IMR-90 (cell line): ENCODE data around the gene ARHGAP10. TPM values are rescaled to one million over a fixed set of nuclear protein-coding genes. Genes with fewer than 3 reads are reported as not detected.
A peak's percentile ranks its signal among the peaks of the same experiment; 100 is the strongest.

Experiments
- ATAC-seq: fragments of 200-7000 bp; cut with Tn5 transposase; 2 replicates; pipeline ENCODE4 v1.9.1; 2020; ENCODE audit warnings: low read depth, mild to moderate bottlenecking, moderate library complexity
- BruUV-seq: library from RNA; stranded (reverse); fragments of 400-500 nt; replicated peaks from 2 replicates; lab custom pipeline; 2021; lab: Mats Ljungman, UMichigan
- CTCF ChIA-PET: fragments of 300-600 bp; formaldehyde crosslinking; extraction: SDS; loops from one replicate; lab custom pipeline; 2021; ENCODE audit warnings: antibody characterized with exemption; lab: Yijun Ruan, JAX
- POLR2A ChIA-PET: fragments of 300-600 bp; sonication (Branson Sonifier 250); formaldehyde crosslinking; loops from one replicate; lab custom pipeline; 2022; ENCODE audit warnings: antibody characterized with exemption; ENCODE audit not compliant: unreplicated experiment; lab: Charles Lee
- DNase-seq: peaks from one replicate; pipeline ENCODE4 v3.0.0; 2013
- H2AFZ ChIP-seq: replicated peaks from 2 replicates; pipeline ENCODE3; 2013; ENCODE audit warnings: low read length, mild to moderate bottlenecking; ENCODE audit not compliant: poor library complexity
- H2AK5ac ChIP-seq: 2 replicates; pipeline ENCODE4 v1.6.1; 2013; ENCODE audit warnings: low read depth, low read length, inconsistent platforms
- H2AK9ac ChIP-seq: replicated peaks from 2 replicates; pipeline ENCODE3; 2013; ENCODE audit warnings: mild to moderate bottlenecking, low read depth, low read length, moderate library complexity; ENCODE audit not compliant: poor library complexity
- H2BK120ac ChIP-seq: 2 replicates; pipeline ENCODE4 v1.6.1; 2013; ENCODE audit warnings: low read depth, low read length, inconsistent platforms
- H2BK15ac ChIP-seq: 3 replicates; pipeline ENCODE4 v1.6.1; 2013; ENCODE audit warnings: low read depth, low read length, inconsistent platforms
- H2BK20ac ChIP-seq: 2 replicates; pipeline ENCODE4 v1.6.1; 2013; ENCODE audit warnings: low read depth, mild to moderate bottlenecking, inconsistent platforms, low read length, moderate library complexity
- H2BK5ac ChIP-seq: 2 replicates; pipeline ENCODE4 v1.6.1; 2013; ENCODE audit warnings: mild to moderate bottlenecking, low read depth, low read length, inconsistent platforms; ENCODE audit not compliant: poor library complexity, severe bottlenecking
- H3K14ac ChIP-seq: replicated peaks from 2 replicates; pipeline ENCODE4 v1.6.1; 2013; ENCODE audit warnings: low read depth, low read length, inconsistent platforms
- H3K18ac ChIP-seq: 2 replicates; pipeline ENCODE4 v1.6.1; 2013; ENCODE audit warnings: low read depth, low read length, control low read depth
- H3K23ac ChIP-seq: 2 replicates; pipeline ENCODE4 v1.6.1; 2013; ENCODE audit warnings: low read depth, low read length, inconsistent platforms
- H3K27ac ChIP-seq: 2 replicates; pipeline ENCODE4 v1.5.1; 2013; ENCODE audit warnings: mild to moderate bottlenecking, control low read depth, low read length; ENCODE audit not compliant: insufficient read depth
- H3K27me3 ChIP-seq: 2 replicates; pipeline ENCODE4 v1.6.1; 2013; ENCODE audit warnings: low read length; ENCODE audit not compliant: control insufficient read depth, insufficient read depth
- H3K36me3 ChIP-seq: 2 replicates; pipeline ENCODE4 v1.6.1; 2013; ENCODE audit warnings: low read length, mixed read lengths; ENCODE audit not compliant: control insufficient read depth, insufficient read depth
- H3K4ac ChIP-seq: 2 replicates; pipeline ENCODE4 v1.6.1; 2013; ENCODE audit warnings: low read depth, low read length, inconsistent platforms
- H3K4me1 ChIP-seq: 2 replicates; pipeline ENCODE4 v1.6.1; 2013; ENCODE audit warnings: low read length, mixed read lengths; ENCODE audit not compliant: control insufficient read depth, insufficient read depth
- H3K4me2 ChIP-seq: 2 replicates; pipeline ENCODE4 v1.6.1; 2013; ENCODE audit warnings: low read depth, mild to moderate bottlenecking, control low read depth, low read length, moderate library complexity
- H3K4me3 ChIP-seq: 2 replicates; pipeline ENCODE4 v1.5.1; 2013; ENCODE audit warnings: low read depth, mild to moderate bottlenecking, control low read depth, low read length, moderate library complexity; ENCODE audit not compliant: insufficient read depth
- H3K56ac ChIP-seq: 2 replicates; pipeline ENCODE4 v1.6.1; 2013; ENCODE audit warnings: low read length, inconsistent platforms; ENCODE audit not compliant: insufficient read depth; ENCODE audit errors: extremely low read depth
- H3K79me1 ChIP-seq, 2 experiments: 2 replicates each; pipeline ENCODE4 v1.6.1; 2013; ENCODE audit warnings: low read length in 2 of 2, inconsistent platforms in 1 of 2, low read depth in 1 of 2
- H3K9ac ChIP-seq: 2 replicates; pipeline ENCODE4 v1.6.1; 2013; ENCODE audit warnings: low read depth, low read length, control low read depth
- H3K9me1 ChIP-seq: 2 replicates; pipeline ENCODE4 v1.6.1; 2013; ENCODE audit warnings: low read length, inconsistent platforms; ENCODE audit not compliant: insufficient read depth
- H3K9me3 ChIP-seq: 2 replicates; pipeline ENCODE4 v1.6.1; 2013; ENCODE audit warnings: low read length; ENCODE audit not compliant: control insufficient read depth, insufficient read depth
- H4K20me1 ChIP-seq: 2 replicates; pipeline ENCODE4 v1.6.1; 2013; ENCODE audit warnings: low read length, inconsistent platforms; ENCODE audit not compliant: insufficient read depth
- H4K5ac ChIP-seq: 2 replicates; pipeline ENCODE4 v1.6.1; 2013; ENCODE audit warnings: mild to moderate bottlenecking, low read depth, low read length, control low read depth
- H4K8ac ChIP-seq, 2 experiments: 2 replicates each; pipeline ENCODE4 v1.6.1; 2013; ENCODE audit warnings: low read depth in 2 of 2, low read length in 2 of 2, control low read depth in 1 of 2, inconsistent platforms in 1 of 2
- H4K91ac ChIP-seq: 2 replicates; pipeline ENCODE4 v1.6.1; 2013; ENCODE audit warnings: low read depth, low read length, inconsistent platforms; ENCODE audit not compliant: insufficient read depth
- CEBPB ChIP-seq: IDR thresholded peaks from 2 replicates; pipeline ENCODE4 v1.6.1; 2012; ENCODE audit warnings: low read depth, low read length, improper control_type of control experiment
- CHD1 ChIP-seq: IDR thresholded peaks from 2 replicates; pipeline ENCODE4 v1.6.1; 2012; ENCODE audit warnings: low read depth, low read length, improper control_type of control experiment
- FOS ChIP-seq: fragments of 150-350 bp; IDR thresholded peaks from 2 replicates; pipeline ENCODE4 v1.6.1; 2016; ENCODE audit warnings: low read depth, low read length
- MAFK ChIP-seq: IDR thresholded peaks from 2 replicates; pipeline ENCODE4 v1.6.1; 2012; ENCODE audit warnings: low read depth, low read length, improper control_type of control experiment
- MAZ ChIP-seq: IDR thresholded peaks from 2 replicates; pipeline ENCODE4 v1.6.1; 2012; ENCODE audit warnings: low read depth, mild to moderate bottlenecking, low read length, improper control_type of control experiment, moderate library complexity, borderline replicate concordance
- MXI1 ChIP-seq: IDR thresholded peaks from 2 replicates; pipeline ENCODE4 v1.6.1; 2012; ENCODE audit warnings: low read depth, mild to moderate bottlenecking, low read length, moderate library complexity, borderline replicate concordance
- NFE2L2 ChIP-seq: fragments of 150-350 bp; IDR thresholded peaks from 2 replicates; pipeline ENCODE4 v1.6.1; 2016; ENCODE audit warnings: low read depth, mild to moderate bottlenecking, low read length
- POLR2A ChIP-seq: IDR thresholded peaks from 2 replicates; pipeline ENCODE4 v1.6.1; 2012; ENCODE audit warnings: mild to moderate bottlenecking, low read depth, low read length
- RAD21 ChIP-seq: IDR thresholded peaks from 2 replicates; pipeline ENCODE4 v1.6.1; 2012; ENCODE audit warnings: low read length, improper control_type of control experiment
- RCOR1 ChIP-seq: IDR thresholded peaks from 2 replicates; pipeline ENCODE4 v1.6.1; 2012; ENCODE audit warnings: mild to moderate bottlenecking, low read length, improper control_type of control experiment; ENCODE audit not compliant: insufficient replicate concordance
- SMC3 ChIP-seq: fragments of 150-350 bp; IDR thresholded peaks from 2 replicates; pipeline ENCODE4 v1.6.1; 2016; ENCODE audit warnings: low read depth, mild to moderate bottlenecking, antibody characterized with exemption, low read length, moderate library complexity
- WGBS, 2 experiments: methylation state at CpG; one replicate each; pipeline versions ENCODE4 v1.1.5 to v1.1.7; 2013; ENCODE audit warnings: missing lambda C conversion rate in 2 of 2; ENCODE audit not compliant: insufficient read length in 1 of 2; ENCODE audit errors: extremely low coverage in 2 of 2; 5-methylcytosine and 5-hydroxymethylcytosine counted together
- dilution Hi-C: fragments of 300-500 bp; cut with HindIII; formaldehyde crosslinking; loops from one replicate; pipeline ENCODE4 v1.14.3; 2018; ENCODE audit warnings: low sequenced_read_pairs; ENCODE audit not compliant: unreplicated experiment
- in situ Hi-C: fragments of 300-500 bp; cut with MboI; formaldehyde crosslinking; loops from 3 replicates; pipeline ENCODE4 v1.14.3; 2019; ENCODE audit warnings: low sequenced_read_pairs, inconsistent platforms, mixed read lengths
- intact Hi-C: fragments of 100-400 bp; cut with micrococcal nuclease; formaldehyde crosslinking; loops from 2 replicates; pipeline ENCODE4 v1.10.0; 2022
- polyA plus RNA-seq, 3 experiments: library from polyadenylated mRNA; depleted of rRNA; stranded (reverse); fragments of >200 nt; gene quantifications; 2 replicates each; pipeline ENCODE4 v1.2.3, GENCODE V29; 2012; ENCODE audit warnings: low replicate concordance in 1 of 3
- total RNA-seq: library from RNA; depleted of rRNA; stranded (reverse); fragments of >200 nt; gene quantifications from 2 replicates; pipeline ENCODE4 v1.2.3, GENCODE V29; 2012
- TF ChIP-seq, protein P1 (sequence below): fragments of 150-350 bp; IDR thresholded peaks from 2 replicates; pipeline ENCODE4 v1.6.1; 2017; ENCODE audit warnings: mild to moderate bottlenecking, antibody characterized with exemption, low read length, low read depth
- TF ChIP-seq, protein P2 (sequence below): conservative IDR thresholded peaks from 2 replicates; pipeline ENCODE4 v1.5.1; 2012; ENCODE audit warnings: mild to moderate bottlenecking, low read depth, low read length, improper control_type of control experiment
- TF ChIP-seq, protein P3 (sequence below): fragments of 150-350 bp; IDR thresholded peaks from 2 replicates; pipeline ENCODE4 v1.6.1; 2016; ENCODE audit warnings: low read depth, mild to moderate bottlenecking, low read length, moderate library complexity, borderline replicate concordance

ARHGAP10 gene
- total and polyA plus RNA-seq, 2 of the 4 experiments (the other 2 are of a cell fraction): 27.1 to 29.4 TPM

DNA sequence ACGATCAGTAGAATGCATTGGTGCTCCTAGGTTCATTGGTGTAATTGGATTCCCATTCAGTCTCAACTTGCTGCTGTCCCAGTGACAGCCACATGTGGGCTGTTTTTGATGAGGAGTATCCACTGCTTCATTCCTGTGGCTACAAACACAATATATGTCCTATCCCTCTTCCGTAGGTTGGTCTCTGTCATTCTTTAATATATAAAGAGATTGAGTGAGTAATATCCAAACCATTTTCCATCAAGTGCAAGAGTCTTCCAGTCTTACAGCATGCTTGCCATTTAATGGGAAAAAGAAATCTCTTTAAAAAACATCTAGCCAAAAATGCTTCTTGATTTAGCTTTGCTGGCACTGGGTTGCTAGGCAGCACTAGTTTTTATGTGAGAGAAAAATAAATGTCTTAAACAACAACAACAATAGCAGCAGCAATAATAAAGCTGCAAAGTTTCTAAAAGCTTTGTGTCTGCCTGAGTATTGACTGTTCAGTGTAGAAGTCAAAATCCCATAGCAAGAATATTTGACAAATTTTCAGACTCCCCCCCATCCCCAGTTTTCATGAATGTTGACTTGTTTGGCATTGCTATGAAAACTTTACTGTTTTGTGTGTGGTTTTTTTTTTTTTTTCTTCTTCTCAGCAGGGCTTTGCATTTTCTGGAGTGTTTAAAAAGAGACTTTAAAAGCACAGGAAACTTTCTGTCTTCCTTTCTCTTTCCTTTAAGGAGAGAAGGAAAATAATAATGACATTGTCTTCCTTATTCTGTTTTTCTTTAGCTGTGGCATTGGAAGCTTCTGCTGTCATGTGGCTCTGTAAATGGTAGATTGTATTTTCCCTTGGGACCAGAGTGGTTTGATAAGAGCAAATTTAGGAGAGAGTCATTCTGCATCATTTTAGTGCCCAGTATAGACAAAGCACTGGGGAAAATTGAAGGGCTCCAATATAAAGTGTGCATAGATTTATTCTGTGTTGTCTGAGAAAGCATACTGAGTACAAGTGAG, 244.3 kb downstream of the ARHGAP10 start:
- Histone ChIP-seq H3K9me1 (peaks cover 9% of the 10 kb centered on the region), H3K4ac (no peak overlapping the region), H3K79me1 (peaks cover 25 to 42% of the 10 kb centered on the region in 2 experiments), H3K18ac (no peak overlapping the region), H2AFZ (no peak overlapping the region), H3K9me3 (no peaks in the 10 kb centered on the region), H2BK5ac (no peak overlapping the region), H4K8ac (no peak overlapping the region), H2BK20ac (no peak overlapping the region), H3K9ac (no peak overlapping the region), H2BK15ac (no peak overlapping the region), H2AK5ac (no peak overlapping the region), H4K91ac (no peak overlapping the region), H4K5ac (no peak overlapping the region), H2BK120ac (no peak overlapping the region), H3K27ac (no peak overlapping the region), H3K36me3 (peaks cover 7% of the 10 kb centered on the region), H3K4me2 (no peak overlapping the region), H3K23ac (no peak overlapping the region), H4K20me1 (peaks cover 11% of the 10 kb centered on the region; the same call in 1 of the 2 replicates), H3K56ac (no peak overlapping the region), H3K27me3 (no peaks in the 10 kb centered on the region), H2AK9ac (no peak overlapping the region), H3K4me3 (no peak overlapping the region), H3K4me1 (peaks cover 4% of the 10 kb centered on the region; the same call in 1 of the 2 replicates), H3K14ac (no peak overlapping the region; the same call in 1 of the 2 replicates)
- ChIA-PET CTCF (no interaction called here), POLR2A (no interaction called here)
- DNase-seq (peak; percentile 25), ATAC-seq (peak; percentile 53; the same call in 1 of the 2 replicates)
- dilution Hi-C loops (no loop called here), intact Hi-C loops (no loop called here), in situ Hi-C loops (no loop called here)
- no CpG with 5 or more reads among the region's 2 CpGs for WGBS, 2 experiments
- BruUV-seq: no TSS peak
- TF ChIP-seq, protein P1, sequence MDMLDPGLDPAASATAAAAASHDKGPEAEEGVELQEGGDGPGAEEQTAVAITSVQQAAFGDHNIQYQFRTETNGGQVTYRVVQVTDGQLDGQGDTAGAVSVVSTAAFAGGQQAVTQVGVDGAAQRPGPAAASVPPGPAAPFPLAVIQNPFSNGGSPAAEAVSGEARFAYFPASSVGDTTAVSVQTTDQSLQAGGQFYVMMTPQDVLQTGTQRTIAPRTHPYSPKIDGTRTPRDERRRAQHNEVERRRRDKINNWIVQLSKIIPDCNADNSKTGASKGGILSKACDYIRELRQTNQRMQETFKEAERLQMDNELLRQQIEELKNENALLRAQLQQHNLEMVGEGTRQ: no peak
- TF ChIP-seq MAZ: no peak
- TF ChIP-seq SMC3: no peak
- no peak for TF ChIP-seq POLR2A
- TF ChIP-seq CEBPB: no peak
- no peak for TF ChIP-seq FOS
- no peak for TF ChIP-seq RCOR1
- no peak for TF ChIP-seq MXI1
- TF ChIP-seq, protein P2, sequence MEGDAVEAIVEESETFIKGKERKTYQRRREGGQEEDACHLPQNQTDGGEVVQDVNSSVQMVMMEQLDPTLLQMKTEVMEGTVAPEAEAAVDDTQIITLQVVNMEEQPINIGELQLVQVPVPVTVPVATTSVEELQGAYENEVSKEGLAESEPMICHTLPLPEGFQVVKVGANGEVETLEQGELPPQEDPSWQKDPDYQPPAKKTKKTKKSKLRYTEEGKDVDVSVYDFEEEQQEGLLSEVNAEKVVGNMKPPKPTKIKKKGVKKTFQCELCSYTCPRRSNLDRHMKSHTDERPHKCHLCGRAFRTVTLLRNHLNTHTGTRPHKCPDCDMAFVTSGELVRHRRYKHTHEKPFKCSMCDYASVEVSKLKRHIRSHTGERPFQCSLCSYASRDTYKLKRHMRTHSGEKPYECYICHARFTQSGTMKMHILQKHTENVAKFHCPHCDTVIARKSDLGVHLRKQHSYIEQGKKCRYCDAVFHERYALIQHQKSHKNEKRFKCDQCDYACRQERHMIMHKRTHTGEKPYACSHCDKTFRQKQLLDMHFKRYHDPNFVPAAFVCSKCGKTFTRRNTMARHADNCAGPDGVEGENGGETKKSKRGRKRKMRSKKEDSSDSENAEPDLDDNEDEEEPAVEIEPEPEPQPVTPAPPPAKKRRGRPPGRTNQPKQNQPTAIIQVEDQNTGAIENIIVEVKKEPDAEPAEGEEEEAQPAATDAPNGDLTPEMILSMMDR: no peak
- TF ChIP-seq MAFK: no peak
- TF ChIP-seq, protein P3, sequence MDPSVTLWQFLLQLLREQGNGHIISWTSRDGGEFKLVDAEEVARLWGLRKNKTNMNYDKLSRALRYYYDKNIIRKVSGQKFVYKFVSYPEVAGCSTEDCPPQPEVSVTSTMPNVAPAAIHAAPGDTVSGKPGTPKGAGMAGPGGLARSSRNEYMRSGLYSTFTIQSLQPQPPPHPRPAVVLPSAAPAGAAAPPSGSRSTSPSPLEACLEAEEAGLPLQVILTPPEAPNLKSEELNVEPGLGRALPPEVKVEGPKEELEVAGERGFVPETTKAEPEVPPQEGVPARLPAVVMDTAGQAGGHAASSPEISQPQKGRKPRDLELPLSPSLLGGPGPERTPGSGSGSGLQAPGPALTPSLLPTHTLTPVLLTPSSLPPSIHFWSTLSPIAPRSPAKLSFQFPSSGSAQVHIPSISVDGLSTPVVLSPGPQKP: no peak
- no peak for TF ChIP-seq NFE2L2
- no peak for TF ChIP-seq RAD21
- TF ChIP-seq CHD1: no peak
